Measurements from ENCODE around the gene KLHL17. TPM values are rescaled to one million over a fixed set of nuclear protein-coding genes. Genes with fewer than 3 reads are reported as not detected.

KLHL17 gene
- total and polyA plus RNA-seq, 9 of the 15 experiments (the other 6 are each of a cell fraction or from before 2014, with no cell fraction given) = 0.14 to 84.8 (median 13.0) TPM

- TF ChIP-seq USF1 (CRISPR knock-in tag; IDR thresholded peaks at IDR 0.05) (no peak), XRCC5 (IDR thresholded peaks at IDR 0.05; ENCODE audit: low read depth, low read length) (no peak; the same call in 1 of the 2 replicates)
Observed at GRCh38 chr1:999725-1000356, 39.5 kb downstream of the KLHL17 start, which contains the start of gene HES4 (continued).

GRCh38 chr1:1000357-1001056 lies 40.1 kb downstream of the KLHL17 start:
- Histone ChIP-seq H3K9me1 (ENCODE audit: control insufficient read depth, insufficient read depth, low read length) (no peaks in the 10 kb centered on the region), H3K9ac (ENCODE audit: insufficient read depth in 1 of 2, low read depth in 2 of 2, low read length in 2 of 2) (peak overlapping the region; percentile 86 to 99), H3K36me3 (ENCODE audit: control insufficient read depth, insufficient read depth, low read length) (no peaks in the 10 kb centered on the region), H3K4me2 (ENCODE audit: insufficient read depth, low read length) (peak overlapping the region; percentile 77), H3K4me1 (replicated peaks in 1 of 2; ENCODE audit: control insufficient read depth in 2 of 2, insufficient read depth in 2 of 2, low read length in 2 of 2) (peaks cover 31 to 93% of the 10 kb centered on the region in 2 experiments), H3K9me3 (replicated peaks; ENCODE audit: control insufficient read depth, insufficient read depth, low read depth, low read length) (no peaks in the 10 kb centered on the region), H3K27ac (ENCODE audit: extremely low read depth, low read depth, low read length) (peak overlapping the region; percentile 95), H4K20me1 (replicated peaks; ENCODE audit: control insufficient read depth, insufficient read depth, low read length) (peaks cover 10% of the 10 kb centered on the region; the same call in 1 of the 2 replicates), H3K27me3 (ENCODE audit: control insufficient read depth in 2 of 2, insufficient read depth in 2 of 2, low read length in 2 of 2) (no peaks in the 10 kb centered on the region), H2AFZ (ENCODE audit: low read depth, low read length) (peak overlapping the region; percentile 89), H3K79me2 (ENCODE audit: control insufficient read depth, insufficient read depth, low read length) (peaks cover 16% of the 10 kb centered on the region; the same call in 2 of the 3 replicates), H3K4me3 (peak overlapping the region; percentile 52)
- peak; percentile 93 to 97 (median 93) for DNase-seq (ENCODE audit: extremely low read depth in 1 of 4, low spot score in 3 of 4)
- intact Hi-C loops (cut with micrococcal nuclease) = loop anchor here (5.0 kb wide), 1 partner anchor 62 kb away; no protein-coding TSS in a partner anchor
- ChIA-PET CTCF (ENCODE audit: low intra/inter-chr PET ratio) (interaction anchor here (1.5 kb wide), 1 partner anchor 15 kb away, joined by 9 read pairs; no protein-coding TSS in a partner anchor), POLR2A (interaction anchor here (0.6 to 2.3 kb wide), 4 partner anchors 13 to 375 kb away, joined by 4 to 16 read pairs (median 4); partner anchors contain the start of genes AURKAIP1 and ISG15)
- WGBS (ENCODE audit: insufficient coverage, low coverage, missing lambda C conversion rate) = 2% methylated on average over 56 of the region's 75 CpGs
- BruUV-seq (replicated peaks) = TSS peak; percentile 79
- peak; percentile 60 for ATAC-seq
- in situ Hi-C loops (cut with MboI) = no loop called here
- FAIRE-seq = peak; percentile 97
- TF ChIP-seq ZNF592 (IDR thresholded peaks at IDR 0.05) (peak; percentile 83), PCBP2 (IDR thresholded peaks at IDR 0.05; ENCODE audit: low read depth, low read length, poor library complexity, severe bottlenecking) (peak; percentile 75), PRMT5 (CRISPR knock-in tag; IDR thresholded peaks at IDR 0.05) (no peak), HCFC1 (IDR thresholded peaks at IDR 0.05; ENCODE audit: low read depth, low read length) (peak; percentile 53), MTA1 (IDR thresholded peaks at IDR 0.05; ENCODE audit: borderline replicate concordance) (peak; percentile 91), SAFB (IDR thresholded peaks at IDR 0.05; ENCODE audit: borderline replicate concordance, low read depth, low read length) (peak; percentile 75; the same call in 1 of the 2 replicates), ZHX1 (conservative IDR thresholded peaks at IDR 0.05; ENCODE audit: low read length) (0 out of 2 replicates have a peak, but pooled peaks have one; percentile 62), TEAD2 (tag; IDR thresholded peaks at IDR 0.05) (no peak)
